ENCODE results near the gene ABL1.

The ABL1 gene

DNA sequence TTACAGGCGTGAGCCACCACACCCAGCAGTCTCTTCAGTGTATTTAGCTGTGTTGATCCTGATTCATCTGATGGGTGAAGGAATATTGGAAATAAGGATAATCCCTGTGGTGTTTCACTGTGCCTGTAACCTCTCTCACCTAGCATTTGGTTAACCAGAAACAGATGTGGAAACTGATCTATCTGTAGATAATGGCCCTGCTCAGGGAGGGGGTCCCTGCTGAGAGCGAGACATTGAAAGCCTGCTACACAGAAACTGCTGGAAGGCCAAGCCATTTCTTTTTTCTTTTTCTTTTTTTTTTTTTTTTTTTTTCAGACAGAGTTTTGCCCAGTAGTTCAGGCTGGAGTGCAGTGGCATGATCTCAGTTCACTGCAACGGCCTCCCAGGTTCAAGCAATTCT, 33.2 kb downstream of the ABL1 start:
- DNase-seq (ENCODE audit: extremely low read depth, insufficient read length), result no peak
- Histone ChIP-seq H3K4me3 (replicated peaks; ENCODE audit: low read depth, low read length) (no peak overlapping the region), H3K36me3 (ENCODE audit: control insufficient read depth, insufficient read depth, low read length) (peaks cover 8% of the 10 kb centered on the region), H3K27me3 (replicated peaks; ENCODE audit: control insufficient read depth, insufficient read depth, low read length) (no peaks in the 10 kb centered on the region)
- TF ChIP-seq, protein P1, sequence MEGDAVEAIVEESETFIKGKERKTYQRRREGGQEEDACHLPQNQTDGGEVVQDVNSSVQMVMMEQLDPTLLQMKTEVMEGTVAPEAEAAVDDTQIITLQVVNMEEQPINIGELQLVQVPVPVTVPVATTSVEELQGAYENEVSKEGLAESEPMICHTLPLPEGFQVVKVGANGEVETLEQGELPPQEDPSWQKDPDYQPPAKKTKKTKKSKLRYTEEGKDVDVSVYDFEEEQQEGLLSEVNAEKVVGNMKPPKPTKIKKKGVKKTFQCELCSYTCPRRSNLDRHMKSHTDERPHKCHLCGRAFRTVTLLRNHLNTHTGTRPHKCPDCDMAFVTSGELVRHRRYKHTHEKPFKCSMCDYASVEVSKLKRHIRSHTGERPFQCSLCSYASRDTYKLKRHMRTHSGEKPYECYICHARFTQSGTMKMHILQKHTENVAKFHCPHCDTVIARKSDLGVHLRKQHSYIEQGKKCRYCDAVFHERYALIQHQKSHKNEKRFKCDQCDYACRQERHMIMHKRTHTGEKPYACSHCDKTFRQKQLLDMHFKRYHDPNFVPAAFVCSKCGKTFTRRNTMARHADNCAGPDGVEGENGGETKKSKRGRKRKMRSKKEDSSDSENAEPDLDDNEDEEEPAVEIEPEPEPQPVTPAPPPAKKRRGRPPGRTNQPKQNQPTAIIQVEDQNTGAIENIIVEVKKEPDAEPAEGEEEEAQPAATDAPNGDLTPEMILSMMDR (IDR thresholded peaks at IDR 0.05; ENCODE audit: insufficient read depth, low read length, poor library complexity, severe bottlenecking), result no peak

DNA sequence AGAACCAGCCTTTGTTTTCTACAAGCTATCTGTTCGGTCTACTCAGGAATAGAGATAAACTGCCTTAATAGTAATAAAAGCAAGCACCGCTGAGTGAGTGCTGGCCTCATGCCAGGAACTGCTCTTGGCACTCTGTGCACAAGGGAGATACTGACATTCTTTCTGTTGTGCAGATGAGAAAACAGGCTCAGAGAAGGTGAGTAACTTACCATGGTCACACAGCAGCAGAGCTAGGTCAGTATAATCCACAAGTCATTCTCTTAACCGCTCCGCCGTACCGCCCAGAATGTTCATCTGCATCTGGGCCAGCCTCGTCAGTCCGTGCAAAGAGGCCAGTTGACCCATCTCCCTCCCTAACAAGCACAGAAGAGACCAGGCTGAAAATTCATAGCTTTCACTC, 34.2 kb downstream of the ABL1 start:
- TF ChIP-seq, protein P1 (IDR thresholded peaks at IDR 0.05; ENCODE audit: insufficient read depth, low read length, poor library complexity, severe bottlenecking), result no peak
- Histone ChIP-seq H3K36me3 (ENCODE audit: control insufficient read depth, insufficient read depth, low read length) (peaks cover 12% of the 10 kb centered on the region), H3K27me3 (replicated peaks; ENCODE audit: control insufficient read depth, insufficient read depth, low read length) (no peaks in the 10 kb centered on the region), H3K4me3 (replicated peaks; ENCODE audit: low read depth, low read length) (no peak overlapping the region)
- DNase-seq (ENCODE audit: extremely low read depth, insufficient read length), result no peak

DNA sequence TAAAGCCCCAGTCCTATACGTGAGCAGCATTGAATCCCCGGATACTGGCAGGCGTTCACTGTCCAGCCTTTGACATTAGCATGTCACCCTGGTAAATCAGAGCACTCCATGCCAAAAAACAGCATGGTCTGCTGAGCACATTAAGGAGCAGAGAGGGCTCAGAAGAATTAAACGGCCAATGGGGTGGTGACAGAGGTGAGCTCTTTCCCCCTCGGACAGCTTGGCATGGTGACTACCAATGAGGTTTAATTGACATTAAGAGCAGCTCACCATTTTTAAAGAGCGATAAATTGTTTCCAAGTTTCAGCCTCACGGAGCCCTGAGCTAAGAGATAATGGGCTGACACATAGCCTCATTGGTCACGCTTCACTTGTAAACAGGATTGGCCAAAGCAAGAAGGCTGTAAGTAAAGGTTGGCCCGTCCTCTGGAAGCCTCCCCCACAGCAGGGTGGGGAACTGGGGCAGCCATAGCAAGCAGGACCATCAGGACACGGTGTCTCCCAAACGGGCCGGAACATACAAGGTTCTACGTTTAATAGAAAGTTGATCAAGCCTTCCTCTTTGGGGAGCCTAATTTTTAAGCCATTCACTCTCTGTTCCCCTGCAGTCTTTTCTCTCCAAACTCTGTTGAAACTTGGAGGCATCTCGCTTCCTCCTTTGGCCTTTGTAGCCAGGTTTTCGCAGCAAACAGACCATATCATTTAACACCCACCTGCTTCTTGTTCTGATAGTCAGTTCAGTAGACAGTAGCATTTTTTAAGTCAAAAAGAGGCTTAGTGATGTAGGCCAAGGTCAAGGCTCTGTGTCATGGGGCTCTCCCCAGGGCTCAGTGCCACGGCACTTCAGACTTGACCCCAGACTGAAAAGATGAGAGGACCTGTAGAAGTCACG, 35.7 kb downstream of the ABL1 start:
- H3K27me3 ChIP-seq (replicated peaks; ENCODE audit: control insufficient read depth, insufficient read depth, low read length), result no peaks in the 10 kb centered on the region
- TF ChIP-seq, protein P1 (IDR thresholded peaks at IDR 0.05; ENCODE audit: insufficient read depth, low read length, poor library complexity, severe bottlenecking), result no peak
- DNase-seq (ENCODE audit: extremely low read depth, insufficient read length), result peak; percentile 61
- no peak overlapping the region for H3K4me3 ChIP-seq (replicated peaks; ENCODE audit: low read depth, low read length)
- H3K36me3 ChIP-seq (ENCODE audit: control insufficient read depth, insufficient read depth, low read length), result peaks cover 17% of the 10 kb centered on the region

DNA sequence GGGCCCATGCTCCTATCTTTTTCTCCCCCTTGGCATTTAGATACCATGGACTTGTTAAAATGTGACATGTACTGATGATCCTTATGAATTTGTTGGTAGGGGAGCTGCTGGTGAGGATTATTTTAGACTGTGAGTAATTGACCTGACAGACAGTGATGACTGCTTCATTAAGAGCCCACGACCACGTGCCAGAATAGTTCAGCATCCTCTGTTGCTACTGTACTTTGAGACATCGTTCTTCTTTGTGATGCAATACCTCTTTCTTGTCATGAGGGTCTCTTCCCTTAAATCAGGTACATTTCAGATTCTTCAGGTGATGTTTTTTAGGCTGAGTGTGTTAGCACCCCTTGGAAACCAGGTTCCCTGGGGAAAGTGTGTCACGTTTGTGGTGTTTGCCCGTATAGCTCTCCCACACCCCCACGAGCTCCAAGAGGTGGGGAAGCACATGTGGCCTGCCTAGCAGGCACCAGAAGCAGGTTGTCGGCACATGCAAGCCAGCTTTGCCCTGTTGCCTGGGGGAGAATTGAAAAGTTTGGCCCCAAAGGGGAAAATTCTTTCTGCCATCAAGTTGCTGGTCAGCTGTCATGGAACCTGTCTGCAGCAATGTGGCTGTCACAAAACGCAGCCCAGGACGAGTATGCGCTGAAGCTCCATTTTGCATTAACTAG, 36.5 kb downstream of the ABL1 start:
- H3K27me3 ChIP-seq (replicated peaks; ENCODE audit: control insufficient read depth, insufficient read depth, low read length), result no peaks in the 10 kb centered on the region
- no peak overlapping the region for H3K4me3 ChIP-seq (replicated peaks; ENCODE audit: low read depth, low read length)
- TF ChIP-seq, protein P1 (IDR thresholded peaks at IDR 0.05; ENCODE audit: insufficient read depth, low read length, poor library complexity, severe bottlenecking), result no peak
- DNase-seq (ENCODE audit: extremely low read depth, insufficient read length), result no peak
- H3K36me3 ChIP-seq (ENCODE audit: control insufficient read depth, insufficient read depth, low read length), result peaks cover 17% of the 10 kb centered on the region

DNA sequence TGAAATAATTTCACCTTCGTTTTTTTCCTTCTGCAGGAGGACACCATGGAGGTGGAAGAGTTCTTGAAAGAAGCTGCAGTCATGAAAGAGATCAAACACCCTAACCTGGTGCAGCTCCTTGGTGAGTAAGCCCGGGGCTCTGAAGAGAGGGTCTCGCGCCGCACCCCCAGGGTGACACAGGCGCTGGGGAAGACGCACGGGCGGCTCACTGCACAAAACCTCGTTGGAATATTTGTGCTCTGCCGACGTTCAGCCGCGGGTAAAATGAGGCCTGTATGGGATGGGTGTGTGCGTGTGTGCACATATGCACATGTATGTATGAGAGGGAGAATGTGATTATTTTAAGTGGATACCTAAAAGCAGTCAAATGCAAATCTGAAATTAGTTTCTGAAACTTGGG, 37.0 kb downstream of the ABL1 start:
- H3K36me3 ChIP-seq (ENCODE audit: control insufficient read depth, insufficient read depth, low read length), result peaks cover 17% of the 10 kb centered on the region
- no peaks in the 10 kb centered on the region for H3K27me3 ChIP-seq (replicated peaks; ENCODE audit: control insufficient read depth, insufficient read depth, low read length)
- no peak for DNase-seq (ENCODE audit: extremely low read depth, insufficient read length)
- no peak overlapping the region for H3K4me3 ChIP-seq (replicated peaks; ENCODE audit: low read depth, low read length)
- TF ChIP-seq, protein P1 (IDR thresholded peaks at IDR 0.05; ENCODE audit: insufficient read depth, low read length, poor library complexity, severe bottlenecking), result no peak

Measured in GM06990 (cell line).